Neuronal stem cell (in vitro differentiated cells): Measurements from ENCODE around the gene PLXDC1.

ENCODE experiments used
- DNase-seq: peaks from one replicate; pipeline ENCODE4 v3.0.0-alpha.2; 2013; ENCODE audit warnings: low spot score
- H2AFZ ChIP-seq: one replicate; pipeline ENCODE4 v1.6.1; 2013; ENCODE audit warnings: mild to moderate bottlenecking, low read length, inconsistent platforms
- H2AK5ac ChIP-seq: 2 replicates; pipeline ENCODE4 v1.6.1; 2013; ENCODE audit warnings: low read depth, mild to moderate bottlenecking, inconsistent platforms, low read length, moderate library complexity, mixed read lengths
- H2BK120ac ChIP-seq: 2 replicates; pipeline ENCODE4 v1.6.1; 2013; ENCODE audit warnings: low read depth, mild to moderate bottlenecking, inconsistent platforms, low read length, moderate library complexity, mixed read lengths
- H2BK12ac ChIP-seq: one replicate; pipeline ENCODE4 v1.6.1; 2013; ENCODE audit warnings: low read length, inconsistent platforms
- H2BK15ac ChIP-seq: 2 replicates; pipeline ENCODE4 v1.6.1; 2013; ENCODE audit warnings: mild to moderate bottlenecking, low read length, inconsistent platforms, mixed read lengths
- H2BK5ac ChIP-seq: one replicate; pipeline ENCODE4 v1.6.1; 2013; ENCODE audit warnings: inconsistent platforms, mild to moderate bottlenecking, low read length, moderate library complexity
- H3K14ac ChIP-seq: one replicate; pipeline ENCODE4 v1.6.1; 2013; ENCODE audit warnings: low read length, inconsistent platforms
- H3K18ac ChIP-seq: 2 replicates; pipeline ENCODE4 v1.6.1; 2013; ENCODE audit warnings: low read length, inconsistent platforms
- H3K23ac ChIP-seq: 2 replicates; pipeline ENCODE4 v1.6.1; 2013; ENCODE audit warnings: low read depth, mild to moderate bottlenecking, mixed read lengths, low read length, inconsistent platforms; ENCODE audit not compliant: poor library complexity
- H3K27ac ChIP-seq: replicated peaks from 3 replicates; pipeline ENCODE4 v1.5.1; 2013; ENCODE audit warnings: low read length, inconsistent platforms
- H3K27me3 ChIP-seq, 3 experiments: 2 replicates each; pipeline ENCODE4 v1.6.1; 2013; ENCODE audit warnings: low read length in 3 of 3, mild to moderate bottlenecking in 2 of 3, inconsistent platforms in 1 of 3, low read depth in 1 of 3, mixed read lengths in 1 of 3, moderate library complexity in 1 of 3; ENCODE audit not compliant: control insufficient read depth in 3 of 3, insufficient read depth in 3 of 3
- H3K36me3 ChIP-seq, 2 donors: replicated peaks in 1 of 2; 2 replicates each; pipeline ENCODE4 v1.6.1; 2013; ENCODE audit warnings: low read length in 2 of 2; ENCODE audit not compliant: control insufficient read depth in 2 of 2, insufficient read depth in 2 of 2
- H3K4ac ChIP-seq: 2 replicates; pipeline ENCODE4 v1.6.1; 2013; ENCODE audit warnings: inconsistent platforms, mild to moderate bottlenecking, low read length, moderate library complexity
- H3K4me1 ChIP-seq, 2 donors: 1 replicate in 1 of 2; 2 replicates in 1 of 2; pipeline ENCODE4 v1.6.1; 2013; ENCODE audit warnings: low read length in 2 of 2, low read depth in 1 of 2; ENCODE audit not compliant: control insufficient read depth in 2 of 2, insufficient read depth in 1 of 2
- H3K4me2 ChIP-seq: one replicate; pipeline ENCODE4 v1.6.1; 2013; ENCODE audit warnings: mild to moderate bottlenecking, low read length, inconsistent platforms; ENCODE audit not compliant: insufficient read depth, poor library complexity, severe bottlenecking
- H3K4me3 ChIP-seq, 2 donors: 2 replicates each; pipeline ENCODE4 v1.5.1; 2013; ENCODE audit warnings: low read length in 2 of 2, mild to moderate bottlenecking in 2 of 2, inconsistent platforms in 1 of 2, moderate library complexity in 1 of 2
- H3K79me1 ChIP-seq: one replicate; pipeline ENCODE4 v1.6.1; 2013; ENCODE audit warnings: low read depth, mild to moderate bottlenecking, inconsistent platforms, low read length, moderate library complexity
- H3K9ac ChIP-seq: one replicate; pipeline ENCODE4 v1.6.1; 2013; ENCODE audit warnings: mild to moderate bottlenecking, low read depth, low read length, inconsistent platforms; ENCODE audit not compliant: poor library complexity
- H3K9me3 ChIP-seq, 2 donors: replicated peaks in 1 of 2; 2 replicates each; pipeline versions ENCODE3 to v1.6.1; 2013; ENCODE audit warnings: low read length in 2 of 2, mild to moderate bottlenecking in 2 of 2, inconsistent platforms in 1 of 2, low read depth in 1 of 2, mixed read lengths in 1 of 2, moderate library complexity in 1 of 2; ENCODE audit not compliant: control insufficient read depth in 2 of 2, insufficient read depth in 1 of 2
- H4K8ac ChIP-seq: one replicate; pipeline ENCODE4 v1.6.1; 2013; ENCODE audit warnings: low read depth, mild to moderate bottlenecking, inconsistent platforms, low read length, moderate library complexity
- H4K91ac ChIP-seq: one replicate; pipeline ENCODE4 v1.6.1; 2013; ENCODE audit warnings: low read length, low read depth, mild to moderate bottlenecking, inconsistent platforms; ENCODE audit not compliant: poor library complexity
- WGBS, 2 donors: extraction: QIAGEN DNeasy Blood & Tissue Kit; methylation state at CpG; one replicate each; pipeline ENCODE4 v1.1.7; 2013; ENCODE audit warnings: missing lambda C conversion rate in 2 of 2, mixed read lengths in 1 of 2; ENCODE audit not compliant: insufficient read length in 2 of 2, insufficient replicate concordance in 1 of 2; ENCODE audit errors: extremely low coverage in 2 of 2; 5-methylcytosine and 5-hydroxymethylcytosine counted together

Gene PLXDC1

DNA sequence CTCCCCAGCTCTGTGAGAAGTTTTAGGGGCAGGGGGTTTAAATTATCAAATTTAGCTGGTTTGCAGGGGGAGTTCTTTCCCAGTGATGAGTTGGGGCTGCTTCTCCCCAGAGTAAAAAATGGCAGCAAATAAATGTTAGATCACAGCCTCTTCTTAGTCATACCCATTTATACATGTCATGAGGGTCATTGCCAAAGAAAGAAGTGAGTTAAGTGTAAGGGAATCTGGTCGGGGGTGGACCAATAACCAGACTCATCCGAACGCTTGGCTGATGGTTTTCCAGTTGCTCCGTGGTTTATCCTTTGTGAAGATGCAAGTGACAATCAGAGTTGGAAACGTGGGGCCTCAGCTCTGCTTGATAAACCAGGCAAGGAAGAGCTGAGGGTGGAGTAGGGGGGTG lies 87.1 kb downstream of the PLXDC1 start:
- Histone ChIP-seq H3K79me1 (no peaks in the 10 kb centered on the region), H2AFZ (no peak overlapping the region), H3K27ac (no peak overlapping the region), H3K36me3 (no peaks in the 10 kb centered on the region), H3K18ac (no peak overlapping the region), H3K9ac (no peak overlapping the region), H4K8ac (no peak overlapping the region), H3K4ac (no peak overlapping the region), H2BK5ac (no peak overlapping the region), H2BK15ac (no peak overlapping the region), H3K4me1 (peaks cover 5 to 11% of the 10 kb centered on the region in 2 donors), H4K91ac (no peak overlapping the region), H3K23ac (no peak overlapping the region), H2AK5ac (no peak overlapping the region), H3K4me3 (no peak overlapping the region), H3K9me3 (no peaks in the 10 kb centered on the region), H3K4me2 (no peak overlapping the region), H2BK120ac (no peak overlapping the region), H3K14ac (no peak overlapping the region), H3K27me3 (no peaks in the 10 kb centered on the region), H2BK12ac (no peak overlapping the region)
- WGBS, 2 donors: no CpG with 5 or more reads among the region's 5 CpGs
- no peak for DNase-seq

DNA sequence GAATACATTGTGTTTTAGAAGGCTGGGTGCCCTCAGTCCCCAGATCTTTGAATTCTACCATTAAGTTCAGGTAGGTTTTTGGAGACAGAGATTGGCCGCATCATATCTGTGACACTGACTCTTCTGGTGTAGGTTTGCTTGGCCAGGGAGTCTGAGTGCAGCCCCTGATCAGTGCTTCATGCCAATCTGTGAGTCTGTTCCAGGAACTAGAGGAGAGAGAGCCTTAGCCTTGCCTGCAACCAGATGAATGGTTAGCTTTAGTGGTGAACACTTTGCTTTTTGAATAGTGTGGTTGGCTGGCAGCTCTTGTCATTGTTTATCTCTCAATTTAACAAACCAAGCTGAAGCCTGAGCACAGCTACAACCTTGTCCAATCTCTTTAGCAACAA lies 87.8 kb downstream of the PLXDC1 start:
- H3K27ac ChIP-seq: no peak overlapping the region
- H3K79me1 ChIP-seq: no peaks in the 10 kb centered on the region
- H3K14ac ChIP-seq: no peak overlapping the region
- peaks cover 5 to 11% of the 10 kb centered on the region in 2 donors for H3K4me1 ChIP-seq
- no peak for DNase-seq
- no peaks in the 10 kb centered on the region for H3K27me3 ChIP-seq
- no peaks in the 10 kb centered on the region for H3K36me3 ChIP-seq
- H3K9ac ChIP-seq: no peak overlapping the region
- H4K8ac ChIP-seq: no peak overlapping the region
- no peak overlapping the region for H2BK15ac ChIP-seq
- H2BK12ac ChIP-seq: no peak overlapping the region
- H3K9me3 ChIP-seq: no peaks in the 10 kb centered on the region
- H3K4me3 ChIP-seq: no peak overlapping the region
- H2AK5ac ChIP-seq: no peak overlapping the region
- H3K4me2 ChIP-seq: no peak overlapping the region
- H3K18ac ChIP-seq: no peak overlapping the region
- no peak overlapping the region for H3K23ac ChIP-seq
- H2BK5ac ChIP-seq: no peak overlapping the region
- H4K91ac ChIP-seq: no peak overlapping the region
- H3K4ac ChIP-seq: no peak overlapping the region
- H2AFZ ChIP-seq: no peak overlapping the region
- WGBS, 2 donors: no CpG with 5 or more reads among the region's 1 CpG
- H2BK120ac ChIP-seq: no peak overlapping the region

DNA sequence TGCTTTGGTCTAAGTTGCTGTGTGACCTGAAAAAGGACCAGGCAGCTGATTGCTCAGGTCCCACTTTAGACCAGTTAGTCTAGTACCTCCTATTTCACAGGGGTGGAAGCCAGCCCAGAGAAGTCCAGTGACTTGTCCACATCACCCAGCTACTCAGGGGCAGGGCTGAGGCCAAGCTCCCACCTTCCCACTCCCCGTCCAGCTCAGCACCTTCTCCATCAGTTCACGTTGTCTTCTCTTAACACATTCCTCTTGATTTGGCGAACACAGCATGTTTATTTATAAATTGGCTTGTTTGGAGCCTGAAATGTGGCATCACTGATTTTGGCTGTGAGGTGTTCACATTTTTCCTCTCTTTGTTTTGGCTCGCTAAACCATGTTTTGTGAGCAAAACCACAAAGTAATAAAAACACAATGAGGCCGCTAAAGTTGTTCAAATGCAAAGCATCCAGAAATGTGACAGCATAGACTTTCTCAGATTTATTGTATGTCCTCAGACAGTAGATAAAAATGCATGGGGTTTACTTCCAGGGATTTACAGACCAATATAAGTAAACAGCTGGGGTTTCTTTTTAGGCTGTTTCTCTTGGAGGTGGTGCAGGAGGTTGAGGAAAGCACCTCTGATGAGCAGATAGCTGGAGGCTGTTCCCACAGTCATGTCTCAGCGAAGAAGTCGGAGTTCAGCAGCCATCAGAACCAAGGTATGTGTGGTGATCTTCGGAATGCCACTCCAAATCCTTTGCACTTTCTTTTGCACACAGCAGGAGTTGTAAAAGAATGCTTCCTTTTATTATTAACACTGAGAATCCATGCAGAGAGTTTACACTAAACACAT lies 88.4 kb downstream of the PLXDC1 start:
- WGBS, 2 donors: no CpG with 5 or more reads among the region's 8 CpGs
- no peak overlapping the region for H2AK5ac ChIP-seq

DNA sequence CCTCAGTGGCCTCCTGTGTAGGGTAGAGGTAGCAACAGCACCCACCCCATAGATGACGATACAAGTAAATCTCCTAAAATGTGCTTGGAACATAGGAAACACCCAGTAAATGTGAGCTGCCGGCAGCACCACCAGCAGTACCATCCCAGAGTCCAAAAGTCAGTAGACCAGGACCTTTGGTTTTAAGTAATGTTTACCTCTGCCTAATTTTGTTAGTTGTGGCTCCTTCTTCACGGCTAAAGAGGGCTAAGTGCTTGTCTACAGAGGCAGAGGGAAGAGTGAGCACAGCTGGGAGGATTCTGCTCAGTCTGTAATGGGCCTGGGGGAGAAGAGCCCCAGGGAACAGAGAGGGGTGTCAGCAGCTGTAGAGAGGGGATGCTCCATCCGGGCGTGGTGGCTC lies 92.9 kb downstream of the PLXDC1 start:
- H3K4me3 ChIP-seq: no peak overlapping the region
- H2BK120ac ChIP-seq: no peak overlapping the region
- no peak overlapping the region for H3K14ac ChIP-seq
- H3K36me3 ChIP-seq: no peaks in the 10 kb centered on the region
- H3K4me1 ChIP-seq: peaks cover 4% of the 10 kb centered on the region in 2 donors
- no peak overlapping the region for H3K9ac ChIP-seq
- peaks cover 3% of the 10 kb centered on the region for H3K79me1 ChIP-seq
- no peak overlapping the region for H2BK5ac ChIP-seq
- H2AFZ ChIP-seq: no peak overlapping the region
- no peak overlapping the region for H3K4me2 ChIP-seq
- no peak overlapping the region for H3K27ac ChIP-seq
- H4K8ac ChIP-seq: no peak overlapping the region
- no peak overlapping the region for H4K91ac ChIP-seq
- H3K23ac ChIP-seq: no peak overlapping the region
- no peak overlapping the region for H3K18ac ChIP-seq
- no peak for DNase-seq
- no peak overlapping the region for H2BK15ac ChIP-seq
- no peak overlapping the region for H3K4ac ChIP-seq
- no peak overlapping the region for H2BK12ac ChIP-seq
- no peaks in the 10 kb centered on the region for H3K27me3 ChIP-seq
- no peak overlapping the region for H2AK5ac ChIP-seq
- no CpG with 5 or more reads among the region's 5 CpGs for WGBS, 2 donors
- H3K9me3 ChIP-seq: peaks cover 0 to 4% of the 10 kb centered on the region in 2 donors

More for the DNA sequence above, 88.4 kb downstream of the PLXDC1 start:
- H3K9me3 ChIP-seq: no peaks in the 10 kb centered on the region
- no peaks in the 10 kb centered on the region for H3K79me1 ChIP-seq
- no peak overlapping the region for H3K23ac ChIP-seq
- no peak overlapping the region for H4K8ac ChIP-seq
- H3K4me1 ChIP-seq: peaks cover 5 to 11% of the 10 kb centered on the region in 2 donors
- DNase-seq: no peak
- H2BK15ac ChIP-seq: no peak overlapping the region
- H3K4me2 ChIP-seq: no peak overlapping the region
- H3K27me3 ChIP-seq: no peaks in the 10 kb centered on the region
- H3K18ac ChIP-seq: no peak overlapping the region
- no peak overlapping the region for H4K91ac ChIP-seq
- H3K36me3 ChIP-seq: no peaks in the 10 kb centered on the region
- H2BK5ac ChIP-seq: no peak overlapping the region
- H2AFZ ChIP-seq: no peak overlapping the region
- no peak overlapping the region for H2BK12ac ChIP-seq
- no peak overlapping the region for H3K4me3 ChIP-seq
- H3K4ac ChIP-seq: no peak overlapping the region
- no peak overlapping the region for H3K14ac ChIP-seq
- H3K9ac ChIP-seq: no peak overlapping the region
- H2BK120ac ChIP-seq: no peak overlapping the region
- H3K27ac ChIP-seq: no peak overlapping the region
